SU-DHL-6 (cell line): Measurements from ENCODE around the gene RASGRP4.

Source experiments
- CTCF ChIP-seq: fragments of 200-600 bp; sonication (generic); IDR thresholded peaks from one replicate; pipeline ENCODE4 v1.5.1; 2017; ENCODE audit warnings: antibody characterized with exemption, mild to moderate bottlenecking, low read length, moderate library complexity; ENCODE audit not compliant: insufficient read depth, poor library complexity, severe bottlenecking
- EZH2phosphoT487 ChIP-seq: fragments of 200-600 bp; sonication (generic), shearing (Covaris generic); conservative IDR thresholded peaks from 2 replicates; pipeline ENCODE4 v1.6.1; 2018; ENCODE audit warnings: mild to moderate bottlenecking, antibody characterized with exemption, low read length, moderate library complexity, mixed read lengths

GRCh38 chr19:38411041-38411712 lies 14.8 kb downstream of the RASGRP4 start:
- no peak for TF ChIP-seq CTCF
- TF ChIP-seq EZH2phosphoT487: no peak
